GM12878 (cell line): Measurements from ENCODE around the gene PHC2. TPM values are rescaled to one million over a fixed set of nuclear protein-coding genes. Genes with fewer than 3 reads are reported as not detected.

Experiments
- ATAC-seq: fragments of 200-7000 bp; cut with Tn5 transposase; 3 replicates; pipeline ENCODE4 v1.9.1; 2020; ENCODE audit warnings: mild to moderate bottlenecking, moderate library complexity
- BruUV-seq: library from RNA; stranded (reverse); fragments of 400-500 nt; replicated peaks from 2 replicates; lab custom pipeline; 2021; lab: Mats Ljungman, UMichigan
- CTCF ChIA-PET: fragments of 300-600 bp; sonication (Branson Sonifier 250); formaldehyde crosslinking; extraction: SDS; loops from one replicate; lab custom pipeline; 2021; ENCODE audit warnings: inconsistent platforms; lab: Yijun Ruan, JAX
- POLR2A ChIA-PET: fragments of 350-600 bp; formaldehyde crosslinking; extraction: SDS; loops from one replicate; lab custom pipeline; 2021; ENCODE audit warnings: inconsistent platforms; lab: Charles Lee
- RAD21 ChIA-PET: fragments of 300-600 bp; sonication (Branson Sonifier 250); formaldehyde crosslinking; loops from one replicate; lab custom pipeline; 2023; ENCODE audit warnings: antibody characterized with exemption; ENCODE audit not compliant: unreplicated experiment; lab: Charles Lee
- SMC1A ChIA-PET: fragments of 300-600 bp; sonication (Branson Sonifier 250); formaldehyde crosslinking; loops from one replicate; lab custom pipeline; 2023; ENCODE audit not compliant: unreplicated experiment, uncharacterized antibody; lab: Charles Lee
- DNase-seq: peaks from one replicate; pipeline ENCODE4 v3.0.0-alpha.2; 2011; ENCODE audit warnings: low read depth, low spot score
- FAIRE-seq: peaks from 3 replicates; lab custom pipeline; 2011; peaks lifted over from hg19 to GRCh38; lab: Jason Lieb, UNC
- H2AFZ ChIP-seq: 2 replicates; pipeline ENCODE4 v1.6.0; 2011; ENCODE audit warnings: low read depth, low read length, control low read depth; ENCODE audit not compliant: control insufficient read depth
- H3K27ac ChIP-seq: 2 replicates; pipeline ENCODE4 v1.5.1; 2011; ENCODE audit warnings: control low read depth; ENCODE audit not compliant: control insufficient read depth, insufficient read depth
- H3K27me3 ChIP-seq, 2 experiments: replicated peaks in 1 of 2; 2 replicates each; pipeline versions ENCODE4 v1.6.0 to v1.6.1; 2011; ENCODE audit warnings: low read length in 1 of 2; ENCODE audit not compliant: control insufficient read depth in 2 of 2, insufficient read depth in 2 of 2
- H3K36me3 ChIP-seq, 2 experiments: 2 replicates each; pipeline ENCODE4 v1.5.1; 2011; ENCODE audit warnings: low read length in 1 of 2; ENCODE audit not compliant: control insufficient read depth in 2 of 2, insufficient read depth in 2 of 2
- H3K4me1 ChIP-seq: 2 replicates; pipeline ENCODE4 v1.6.1; 2011; ENCODE audit warnings: mild to moderate bottlenecking, low read length, moderate library complexity, mixed read lengths; ENCODE audit not compliant: control insufficient read depth, insufficient read depth
- H3K4me2 ChIP-seq: 2 replicates; pipeline ENCODE4 v1.6.0; 2011; ENCODE audit warnings: control low read depth; ENCODE audit not compliant: control insufficient read depth, insufficient read depth
- H3K4me3 ChIP-seq: fragments of 200-600 bp; sonication (generic); 2 replicates; pipeline ENCODE4 v1.5.1; 2016
- H3K79me2 ChIP-seq: 2 replicates; pipeline ENCODE4 v1.6.0; 2011; ENCODE audit warnings: low read length; ENCODE audit not compliant: control insufficient read depth, insufficient read depth
- H3K9ac ChIP-seq: 2 replicates; pipeline ENCODE4 v1.8.0; 2011; ENCODE audit warnings: low read length, control low read depth, mixed read lengths; ENCODE audit not compliant: control insufficient read depth, insufficient read depth
- H3K9me3 ChIP-seq: replicated peaks from 3 replicates; pipeline ENCODE4 v1.5.1; 2011; ENCODE audit warnings: mild to moderate bottlenecking, low read length; ENCODE audit not compliant: control insufficient read depth, insufficient read depth
- H4K20me1 ChIP-seq: 2 replicates; pipeline ENCODE4 v1.6.0; 2011; ENCODE audit not compliant: control insufficient read depth, insufficient read depth
- ATF3 ChIP-seq: IDR thresholded peaks from 2 replicates; pipeline ENCODE4 v1.6.1; 2011; ENCODE audit warnings: low read depth, mild to moderate bottlenecking, low read length, moderate library complexity, borderline replicate concordance; ENCODE audit errors: extremely low read depth
- ELK1 ChIP-seq: IDR thresholded peaks from 2 replicates; pipeline ENCODE4 v1.6.1; 2012; ENCODE audit warnings: low read depth, low read length, improper control_type of control experiment
- EP300 ChIP-seq, 2 experiments: fragments of 150-350 bp in 1 of 2; IDR thresholded peaks; 2 replicates each; pipeline ENCODE4 v1.6.1; 2011 to 2012; ENCODE audit warnings: low read depth in 2 of 2, low read length in 2 of 2, borderline replicate concordance in 1 of 2, improper control_type of control experiment in 1 of 2, inconsistent platforms in 1 of 2; ENCODE audit not compliant: control insufficient read depth in 1 of 2
- HCFC1 ChIP-seq: fragments of 150-350 bp; IDR thresholded peaks from 2 replicates; pipeline ENCODE4 v1.6.1; 2014; ENCODE audit warnings: low read length
- MAX ChIP-seq: IDR thresholded peaks from 2 replicates; pipeline ENCODE4 v1.6.1; 2012; ENCODE audit warnings: low read depth, low read length, improper control_type of control experiment
- MEF2A ChIP-seq: IDR thresholded peaks from 2 replicates; pipeline ENCODE4 v1.6.1; 2011; ENCODE audit warnings: low read depth, mild to moderate bottlenecking, low read length, moderate library complexity; ENCODE audit not compliant: insufficient read depth
- POLR2AphosphoS2 ChIP-seq: IDR thresholded peaks from 2 replicates; pipeline ENCODE4 v1.6.1; 2011; ENCODE audit warnings: low read depth, mild to moderate bottlenecking, low read length, improper control_type of control experiment, moderate library complexity
- RB1 ChIP-seq: fragments of 450-650 bp; formaldehyde crosslinking; IDR thresholded peaks from 2 replicates; pipeline ENCODE4 v1.6.1; 2017; ENCODE audit warnings: mild to moderate bottlenecking, borderline replicate concordance
- RBBP5 ChIP-seq: fragments of 200-600 bp; sonication (generic); conservative IDR thresholded peaks from 2 replicates; pipeline ENCODE4 v1.6.1; 2016
- RFX5 ChIP-seq: IDR thresholded peaks from 2 replicates; pipeline ENCODE4 v1.6.1; 2011; ENCODE audit warnings: low read depth, low read length, improper control_type of control experiment
- STAT3 ChIP-seq: IDR thresholded peaks from 2 replicates; pipeline ENCODE4 v1.6.1; 2011; ENCODE audit warnings: low read depth, low read length, improper control_type of control experiment
- TARDBP ChIP-seq: IDR thresholded peaks from 2 replicates; pipeline ENCODE4 v1.6.1; 2016; ENCODE audit warnings: borderline replicate concordance
- ZBTB33 ChIP-seq: fragments of 450-650 bp; IDR thresholded peaks from 2 replicates; pipeline ENCODE4 v1.6.1; 2017; ENCODE audit warnings: mild to moderate bottlenecking
- WGBS: methylation state at CpG from one replicate; pipeline ENCODE4 v1.1.6; 2016; ENCODE audit warnings: low lambda C conversion rate; ENCODE audit not compliant: insufficient replicate concordance, insufficient coverage; ENCODE audit errors: missing lambda C conversion rate; 5-methylcytosine and 5-hydroxymethylcytosine counted together
- in situ Hi-C: fragments of 300-500 bp; cut with MboI; formaldehyde crosslinking; loops from 9 replicates; pipeline ENCODE4 v1.14.3; 2018; ENCODE audit warnings: mixed read lengths
- intact Hi-C: fragments of 100-400 bp; cut with micrococcal nuclease; formaldehyde crosslinking; loops from one replicate; pipeline ENCODE4 v1.14.2; 2022; ENCODE audit not compliant: unreplicated experiment
- polyA plus RNA-seq, 11 experiments: library from polyadenylated mRNA; depleted of rRNA in 4 of 11; unstranded in 6 of 11; stranded (reverse) in 5 of 11; fragments of >200 nt; fragmentation: Nextera tagmentation in 4 of 11; fragmentation: Illumina TruSeq in 1 of 11; extraction: Ambion mirVana in 4 of 11; extraction: Trizol in 1 of 11; gene quantifications; 1 replicate in 1 of 11; 2 replicates in 10 of 11; pipeline versions ENCODE4 v1.2.1 to v1.2.3, GENCODE V29; 2011 to 2016; ENCODE audit warnings: inconsistent platforms in 2 of 11, missing spikeins in 2 of 11, low read depth in 1 of 11
- total RNA-seq, 4 experiments: library from RNA; depleted of rRNA in 3 of 4; stranded (reverse); fragments of >200 nt in 3 of 4; fragmentation: Illumina TruSeq in 1 of 4; extraction: Trizol in 1 of 4; gene quantifications; 2 replicates each; pipeline versions ENCODE4 v1.2.1 to v1.2.3, GENCODE V29; 2013 to 2021

PHC2 gene
- total and polyA plus RNA-seq, 10 of the 15 experiments (the other 5 are each of a cell fraction or from before 2014, with no cell fraction given): 2.0 to 35.9 (median 16.4) TPM

- ChIA-PET RAD21 (no interaction called here), CTCF (interaction anchor here (1.3 kb wide), 1 partner anchor 15 kb away, joined by 3 read pairs; no protein-coding TSS in a partner anchor), POLR2A (no interaction called here)
- no TSS peak for BruUV-seq
- in situ Hi-C loops: no loop called here
- WGBS: 44% methylated on average over 3 of the region's 3 CpGs
- Histone ChIP-seq H3K9ac (no peak overlapping the region), H3K36me3 (no peaks in the 10 kb centered on the region), H2AFZ (no peak overlapping the region), H3K27me3 (no peaks in the 10 kb centered on the region; a peak in 1 of 4 replicates), H3K9me3 (no peaks in the 10 kb centered on the region), H3K79me2 (no peaks in the 10 kb centered on the region), H4K20me1 (no peaks in the 10 kb centered on the region), H3K4me3 (no peak overlapping the region)
- FAIRE-seq: no peak
- TF ChIP-seq ATF3: no peak
- TF ChIP-seq, all 136 proteins: peak for 0
- H3K4me2 ChIP-seq: no peak overlapping the region
- SMC1A ChIA-PET: no interaction called here
- intact Hi-C loops: no loop called here
- H3K4me1 ChIP-seq: 0 out of 2 replicates have a peak, but pooled peaks cover 3% of the 10 kb centered on the region
- H3K27ac ChIP-seq: no peak overlapping the region
- ATAC-seq (no peak), DNase-seq (no peak)
These were observed 31.5 kb downstream of the PHC2 start for GRCh38 chr1:33399375-33399774.

- SMC1A ChIA-PET: interaction anchor here (0.7 kb wide), 1 partner anchor 59 kb away, joined by 3 read pairs; no protein-coding TSS in a partner anchor
- H3K79me2 ChIP-seq: no peaks in the 10 kb centered on the region
- no peaks in the 10 kb centered on the region for H4K20me1 ChIP-seq
- RAD21 ChIA-PET: no interaction called here
- intact Hi-C loops: no loop called here
- H2AFZ ChIP-seq: no peak overlapping the region
- no peak overlapping the region for H3K4me2 ChIP-seq
- FAIRE-seq: no peak
- no peaks in the 10 kb centered on the region for H3K36me3 ChIP-seq
- H3K27ac ChIP-seq: no peak overlapping the region
- H3K27me3 ChIP-seq: no peaks in the 10 kb centered on the region; a peak in 1 of 4 replicates
- H3K4me3 ChIP-seq: no peak overlapping the region
- ATAC-seq: no peak
- H3K9ac ChIP-seq: no peak overlapping the region
- POLR2A ChIA-PET: no interaction called here
- in situ Hi-C loops: no loop called here
- BruUV-seq: no TSS peak
- DNase-seq: no peak
- H3K4me1 ChIP-seq: 0 out of 2 replicates have a peak, but pooled peaks cover 3% of the 10 kb centered on the region
- TF ChIP-seq ZBTB33 (no peak), TARDBP (no peak), HCFC1 (no peak), RFX5 (no peak), EP300 (IDR thresholded peaks at IDR 0.05; ENCODE audit: borderline replicate concordance in 1 of 2, control insufficient read depth in 1 of 2, low read depth in 2 of 2, low read length in 2 of 2) (no peak), POLR2AphosphoS2 (no peak), RBBP5 (no peak), MEF2A (no peak), MAX (no peak), ELK1 (no peak), RB1 (no peak), STAT3 (no peak)
- CTCF ChIA-PET: no interaction called here
- H3K9me3 ChIP-seq: no peaks in the 10 kb centered on the region
These were observed 32.9 kb downstream of the PHC2 start for GRCh38 chr1:33397994-33398393.
